Keratinocyte (primary cell): Measurements from ENCODE around the gene INAFM1. TPM values are rescaled to one million over a fixed set of nuclear protein-coding genes. Genes with fewer than 3 reads are reported as not detected.
A peak's percentile ranks its signal among the peaks of the same experiment; 100 is the strongest.

ENCODE experiments used
- DNase-seq: peaks from one replicate; pipeline ENCODE4 v3.0.0-alpha.2; 2011; ENCODE audit warnings: low read depth, missing footprints, low spot score
- FAIRE-seq: peaks from 2 replicates; lab custom pipeline; 2011; peaks lifted over from hg19 to GRCh38; lab: Jason Lieb, UNC
- H2AFZ ChIP-seq: 2 replicates; pipeline ENCODE4 v1.6.0; 2012; ENCODE audit warnings: low read length, control low read depth, inconsistent platforms; ENCODE audit not compliant: control insufficient read depth
- H3K27ac ChIP-seq: 2 replicates; pipeline ENCODE4 v1.5.1; 2011; ENCODE audit warnings: low read length; ENCODE audit not compliant: control insufficient read depth, insufficient read depth
- H3K27me3 ChIP-seq: 3 replicates; pipeline ENCODE4 v1.6.0; 2011; ENCODE audit warnings: low read length; ENCODE audit not compliant: control insufficient read depth, insufficient read depth; ENCODE audit errors: extremely low read depth
- H3K36me3 ChIP-seq, 2 experiments: 2 replicates in 1 of 2; 3 replicates in 1 of 2; pipeline ENCODE4 v1.5.1; 2011; ENCODE audit warnings: low read length in 2 of 2, mild to moderate bottlenecking in 1 of 2; ENCODE audit not compliant: control insufficient read depth in 2 of 2, insufficient read depth in 2 of 2; ENCODE audit errors: extremely low read depth in 1 of 2
- H3K4me1 ChIP-seq: 3 replicates; pipeline ENCODE4 v1.5.1; 2011; ENCODE audit warnings: low read length; ENCODE audit not compliant: control insufficient read depth, insufficient read depth; ENCODE audit errors: extremely low read depth
- H3K4me2 ChIP-seq: 3 replicates; pipeline ENCODE4 v1.6.0; 2011; ENCODE audit warnings: low read depth, low read length; ENCODE audit not compliant: control insufficient read depth, insufficient read depth; ENCODE audit errors: extremely low read depth
- H3K4me3 ChIP-seq, 3 experiments: fragments of 200-600 bp in 1 of 3; sonication (generic) in 1 of 3; 2 replicates in 2 of 3; 3 replicates in 1 of 3; pipeline ENCODE4 v1.5.1; 2011 to 2016; ENCODE audit warnings: low read length in 3 of 3, mild to moderate bottlenecking in 3 of 3, control low read depth in 2 of 3, inconsistent platforms in 1 of 3, low read depth in 1 of 3, mixed read lengths in 1 of 3, mixed run types in 1 of 3, moderate library complexity in 1 of 3; ENCODE audit not compliant: control insufficient read depth in 2 of 3, insufficient read depth in 2 of 3; ENCODE audit errors: extremely low read depth in 1 of 3
- H3K79me2 ChIP-seq: 2 replicates; pipeline ENCODE4 v1.6.0; 2012; ENCODE audit warnings: low read length; ENCODE audit not compliant: control insufficient read depth, insufficient read depth
- H3K9ac ChIP-seq: 3 replicates; pipeline ENCODE4 v1.6.0; 2011; ENCODE audit warnings: low read length; ENCODE audit not compliant: control insufficient read depth, insufficient read depth; ENCODE audit errors: extremely low read depth
- H3K9me1 ChIP-seq: 3 replicates; pipeline ENCODE4 v1.6.0; 2011; ENCODE audit warnings: low read length; ENCODE audit not compliant: control insufficient read depth, insufficient read depth; ENCODE audit errors: extremely low read depth
- H3K9me3 ChIP-seq: 2 replicates; pipeline ENCODE4 v1.5.1; 2012; ENCODE audit warnings: low read depth, low read length; ENCODE audit not compliant: control insufficient read depth
- H4K20me1 ChIP-seq: 3 replicates; pipeline ENCODE4 v1.6.0; 2011; ENCODE audit warnings: low read length; ENCODE audit not compliant: control insufficient read depth, insufficient read depth; ENCODE audit errors: extremely low read depth
- CTCF ChIP-seq, 3 experiments: IDR thresholded peaks in 1 of 3; conservative IDR thresholded peaks in 1 of 3; optimal IDR thresholded peaks in 1 of 3; 2 replicates in 2 of 3; 3 replicates in 1 of 3; pipeline versions ENCODE3 to v1.5.1; 2011; ENCODE audit warnings: low read length in 3 of 3, mild to moderate bottlenecking in 3 of 3, moderate library complexity in 2 of 3, control low read depth in 1 of 3, inconsistent platforms in 1 of 3; ENCODE audit not compliant: insufficient read depth in 2 of 3; ENCODE audit errors: extremely low read depth in 1 of 3
- EZH2 ChIP-seq: IDR thresholded peaks from one replicate; pipeline ENCODE4 v1.6.1; 2012; ENCODE audit warnings: inconsistent platforms, mild to moderate bottlenecking, low read length, moderate library complexity
- dilution Hi-C: fragments of 300-500 bp; cut with MboI; formaldehyde crosslinking; loops from one replicate; pipeline ENCODE4 v1.7.0; 2020; ENCODE audit warnings: low sequenced_read_pairs; ENCODE audit not compliant: extremely low pct_ligation_motif_present
- polyA minus RNA-seq, 3 experiments: library from RNA; depleted of rRNA, polyadenylated mRNA; stranded (reverse); fragments of >200 nt; gene quantifications; 1 replicate in 1 of 3; 2 replicates in 1 of 3; 3 replicates in 1 of 3; pipeline ENCODE4 v1.2.3, GENCODE V29; 2011
- polyA plus RNA-seq, 5 experiments: library from polyadenylated mRNA; depleted of rRNA in 3 of 5; stranded (reverse) in 3 of 5; stranded (forward) in 1 of 5; unstranded in 1 of 5; fragments of >200 nt; gene quantifications; 1 replicate in 1 of 5; 2 replicates in 3 of 5; 3 replicates in 1 of 5; pipeline versions ENCODE4 v1.2.1 to v1.2.3, GENCODE V29; 2011 to 2012; ENCODE audit warnings: missing spikeins in 2 of 5, low read depth in 1 of 5, low replicate concordance in 1 of 5

INAFM1 gene
- polyA plus RNA-seq (0.35 to 0.68 TPM (median 0.50 TPM) in 3 replicates), polyA minus RNA-seq (1.8 TPM in 1 of 3 replicates, not detected in the others)
- 0.64 TPM for polyA plus RNA-seq (2011; ENCODE audit: low read depth)
- 0.18 and 0.81 TPM in 2 replicates for polyA plus RNA-seq (2011; cell fraction: cytosol; rRNA removed)
- polyA plus RNA-seq (2011; cell fraction: nucleus; rRNA removed) = 1.8 and 3.2 TPM in 2 replicates
- 3.8 and 4.7 TPM in 2 replicates for polyA plus RNA-seq (2012; ENCODE audit: low replicate concordance)
- not detected for polyA minus RNA-seq (2011; cell fraction: cytosol; rRNA and poly(A)+ RNA removed)
- polyA minus RNA-seq (2011; cell fraction: nucleus; rRNA and poly(A)+ RNA removed) = 2.0 TPM in 1 of 2 replicates, not detected in the other

GRCh38 chr19:47274071-47274890 is at the start of gene INAFM1:
Gene INAFM1 (plus strand): TSS chr19:47274885. CDS start chr19:47274920, 35 bp downstream.
- H3K9me3 ChIP-seq = no peaks in the 10 kb centered on the region
- peaks cover 2 to 14% of the 10 kb centered on the region in 2 experiments for H3K36me3 ChIP-seq
- FAIRE-seq (peak; percentile 39), DNase-seq (peak; percentile 72)
- peak within 1 kb of the TSS; percentile 83 for H2AFZ ChIP-seq
- peak within 1 kb of the TSS; percentile 60 to 88 (median 86) for H3K4me3 ChIP-seq
- H3K9me1 ChIP-seq = no peaks in the 10 kb centered on the region
- H4K20me1 ChIP-seq = no peaks in the 10 kb centered on the region
- TF ChIP-seq EZH2 = no peak
- no peak for TF ChIP-seq CTCF (optimal IDR thresholded peaks at IDR 0.05 in 1 of 3, IDR thresholded peaks at IDR 0.05 in 1 of 3, conservative IDR thresholded peaks at IDR 0.05 in 1 of 3; ENCODE audit: extremely low read depth in 1 of 3, insufficient read depth in 2 of 3, low read length in 3 of 3)
- no peaks in the 10 kb centered on the region for H3K27me3 ChIP-seq
- peaks cover 11% of the 10 kb centered on the region for H3K4me1 ChIP-seq
- H3K79me2 ChIP-seq = no peaks in the 10 kb centered on the region
- H3K27ac ChIP-seq = peak within 1 kb of the TSS; percentile 94
- H3K4me2 ChIP-seq = peak within 1 kb of the TSS; percentile 93
- dilution Hi-C loops = no loop called here
- H3K9ac ChIP-seq = peak within 1 kb of the TSS; percentile 95

GRCh38 chr19:47225746-47226425 is 48.8 kb upstream of the INAFM1 start:
- Histone ChIP-seq H3K36me3 (peaks cover 0 to 3% of the 10 kb centered on the region in 2 experiments), H3K27me3 (peaks cover 5% of the 10 kb centered on the region), H3K9me1 (no peaks in the 10 kb centered on the region), H3K79me2 (peaks cover 3% of the 10 kb centered on the region), H4K20me1 (no peaks in the 10 kb centered on the region), H3K4me1 (peaks cover 35% of the 10 kb centered on the region), H3K27ac (peak overlapping the region; percentile 63), H3K4me2 (peak overlapping the region; percentile 85), H3K9ac (peak overlapping the region; percentile 71), H3K9me3 (no peaks in the 10 kb centered on the region), H3K4me3 (peak overlapping the region in 2 of 3 experiments; percentile 30 to 48), H2AFZ (peak overlapping the region; percentile 12)
- FAIRE-seq (peak; percentile 34), DNase-seq (no peak)
- TF ChIP-seq EZH2 (no peak), CTCF (optimal IDR thresholded peaks at IDR 0.05 in 1 of 3, IDR thresholded peaks at IDR 0.05 in 1 of 3, conservative IDR thresholded peaks at IDR 0.05 in 1 of 3; ENCODE audit: extremely low read depth in 1 of 3, insufficient read depth in 2 of 3, low read length in 3 of 3) (peak in 2 of 3 experiments; percentile 9 to 26)
- dilution Hi-C loops = no loop called here
